Trophoblast cell (in vitro differentiated cells and primary cell): ENCODE data around the gene TCF7L1.

Experiments used
- DNase-seq, 2 donors: peaks; one replicate each; pipeline ENCODE4 v3.0.0-alpha.2; 2016
- H2AFZ ChIP-seq: 2 replicates; pipeline ENCODE4 v1.6.1; 2013; ENCODE audit warnings: low read length, moderate library complexity, mild to moderate bottlenecking; ENCODE audit not compliant: insufficient read depth, poor library complexity
- H2AK5ac ChIP-seq: 2 replicates; pipeline ENCODE4 v1.6.1; 2013; ENCODE audit warnings: mild to moderate bottlenecking, low read length
- H2BK120ac ChIP-seq: 2 replicates; pipeline ENCODE4 v1.6.1; 2013; ENCODE audit warnings: low read length, mild to moderate bottlenecking, moderate library complexity; ENCODE audit not compliant: insufficient read depth, poor library complexity
- H2BK12ac ChIP-seq: 2 replicates; pipeline ENCODE4 v1.6.1; 2013; ENCODE audit warnings: mild to moderate bottlenecking, low read length, moderate library complexity
- H2BK5ac ChIP-seq: 2 replicates; pipeline ENCODE4 v1.6.1; 2013; ENCODE audit warnings: low read length, low read depth, moderate library complexity, mild to moderate bottlenecking; ENCODE audit not compliant: poor library complexity
- H3K14ac ChIP-seq: 2 replicates; pipeline ENCODE4 v1.6.1; 2013; ENCODE audit warnings: mild to moderate bottlenecking, low read length
- H3K18ac ChIP-seq: 2 replicates; pipeline ENCODE4 v1.6.1; 2013; ENCODE audit warnings: mild to moderate bottlenecking, low read length
- H3K23ac ChIP-seq: 2 replicates; pipeline ENCODE4 v1.6.1; 2013; ENCODE audit warnings: low read length
- H3K27ac ChIP-seq: 2 replicates; pipeline ENCODE4 v1.5.1; 2013; ENCODE audit warnings: low read depth, mild to moderate bottlenecking, inconsistent platforms, low read length, moderate library complexity
- H3K27me3 ChIP-seq: 2 replicates; pipeline ENCODE4 v1.6.1; 2013; ENCODE audit warnings: inconsistent platforms, mild to moderate bottlenecking, low read length, moderate library complexity; ENCODE audit not compliant: insufficient read depth
- H3K36me3 ChIP-seq, 2 experiments: 1 replicate in 1 of 2; 2 replicates in 1 of 2; pipeline ENCODE4 v1.6.1; 2013; ENCODE audit warnings: low read length in 2 of 2, mild to moderate bottlenecking in 2 of 2, moderate library complexity in 1 of 2; ENCODE audit not compliant: insufficient read depth in 2 of 2, control insufficient read depth in 1 of 2
- H3K4ac ChIP-seq: 2 replicates; pipeline ENCODE4 v1.6.1; 2013; ENCODE audit warnings: low read depth, mild to moderate bottlenecking, low read length, moderate library complexity
- H3K4me1 ChIP-seq, 2 experiments: 1 replicate in 1 of 2; 2 replicates in 1 of 2; pipeline ENCODE4 v1.6.1; 2013; ENCODE audit warnings: low read length in 2 of 2, mild to moderate bottlenecking in 2 of 2, moderate library complexity in 1 of 2; ENCODE audit not compliant: insufficient read depth in 2 of 2, control insufficient read depth in 1 of 2
- H3K4me2 ChIP-seq: 2 replicates; pipeline ENCODE4 v1.6.1; 2013; ENCODE audit warnings: inconsistent platforms, mild to moderate bottlenecking, low read length, moderate library complexity
- H3K4me3 ChIP-seq: 2 replicates; pipeline ENCODE4 v1.5.1; 2013; ENCODE audit warnings: mild to moderate bottlenecking, low read depth, low read length, inconsistent platforms
- H3K79me1 ChIP-seq: one replicate; pipeline ENCODE4 v1.6.1; 2013; ENCODE audit warnings: low read length
- H3K79me2 ChIP-seq: 2 replicates; pipeline ENCODE4 v1.6.1; 2013; ENCODE audit warnings: low read length, mild to moderate bottlenecking; ENCODE audit not compliant: control insufficient read depth, insufficient read depth, poor library complexity
- H3K9ac ChIP-seq: 2 replicates; pipeline ENCODE4 v1.6.1; 2013; ENCODE audit warnings: mild to moderate bottlenecking, low read length
- H3K9me3 ChIP-seq: 2 replicates; pipeline ENCODE4 v1.6.1; 2013; ENCODE audit warnings: low read depth, mild to moderate bottlenecking, control low read depth, inconsistent platforms, low read length; ENCODE audit not compliant: insufficient read depth
- H4K12ac ChIP-seq: 2 replicates; pipeline ENCODE4 v1.6.1; 2013; ENCODE audit warnings: low read depth, mild to moderate bottlenecking, low read length, moderate library complexity
- H4K8ac ChIP-seq: 2 replicates; pipeline ENCODE4 v1.6.1; 2013; ENCODE audit warnings: low read depth, mild to moderate bottlenecking, low read length, moderate library complexity
- H4K91ac ChIP-seq: one replicate; pipeline ENCODE4 v1.6.1; 2013; ENCODE audit warnings: low read depth, mild to moderate bottlenecking, low read length, moderate library complexity
- WGBS: extraction: QIAGEN DNeasy Blood & Tissue Kit; methylation state at CpG from one replicate; pipeline ENCODE4 v1.1.7; 2013; ENCODE audit warnings: missing lambda C conversion rate; ENCODE audit not compliant: insufficient read length, insufficient coverage; ENCODE audit errors: extremely low coverage; 5-methylcytosine and 5-hydroxymethylcytosine counted together

TCF7L1 gene

GRCh38 chr2:85254540-85255300 lies 121.5 kb downstream of the TCF7L1 start:
- H3K79me1 ChIP-seq: peaks cover 34% of the 10 kb centered on the region
- H3K4me3 ChIP-seq: no peak overlapping the region
- H2BK5ac ChIP-seq: peak overlapping the region; percentile 78
- H3K27me3 ChIP-seq: no peaks in the 10 kb centered on the region
- H3K4me1 ChIP-seq: peaks cover 47 to 51% of the 10 kb centered on the region in 2 experiments
- H3K9me3 ChIP-seq: no peaks in the 10 kb centered on the region
- peak overlapping the region; percentile 89 for H2BK120ac ChIP-seq
- peak overlapping the region; percentile 40 for H2AFZ ChIP-seq
- H3K27ac ChIP-seq: peak overlapping the region; percentile 95
- peak overlapping the region; percentile 31 for H2BK12ac ChIP-seq
- no peak overlapping the region for H3K23ac ChIP-seq
- peak overlapping the region; percentile 70 for H4K91ac ChIP-seq
- no peak for DNase-seq
- no CpG with 5 or more reads among the region's 11 CpGs for WGBS
- peak overlapping the region; percentile 58 for H3K4me2 ChIP-seq
- peak overlapping the region; percentile 3 for H3K18ac ChIP-seq
- H3K14ac ChIP-seq: peak overlapping the region; percentile 47
- H3K4ac ChIP-seq: no peak overlapping the region
- H3K36me3 ChIP-seq: no peaks in the 10 kb centered on the region
- H4K8ac ChIP-seq: peak overlapping the region; percentile 21
- H4K12ac ChIP-seq: no peak overlapping the region
- peak overlapping the region; percentile 40 for H2AK5ac ChIP-seq
- H3K79me2 ChIP-seq: peaks cover 12% of the 10 kb centered on the region
- H3K9ac ChIP-seq: no peak overlapping the region

- H4K91ac ChIP-seq: peak overlapping the region; percentile 70
- H3K14ac ChIP-seq: peak overlapping the region; percentile 47
- no peaks in the 10 kb centered on the region for H3K36me3 ChIP-seq
- H2BK12ac ChIP-seq: peak overlapping the region; percentile 31
- no peak overlapping the region for H4K12ac ChIP-seq
- H2AFZ ChIP-seq: no peak overlapping the region
- peak overlapping the region; percentile 3 for H3K18ac ChIP-seq
- DNase-seq: no peak
- H3K27ac ChIP-seq: peak overlapping the region; percentile 95
- H3K79me2 ChIP-seq: peaks cover 12% of the 10 kb centered on the region
- H2BK5ac ChIP-seq: peak overlapping the region; percentile 78
- peaks cover 54 to 58% of the 10 kb centered on the region in 2 experiments for H3K4me1 ChIP-seq
- peaks cover 35% of the 10 kb centered on the region for H3K79me1 ChIP-seq
- peak overlapping the region; percentile 77 for H2AK5ac ChIP-seq
- H4K8ac ChIP-seq: peak overlapping the region; percentile 2
- H3K4me2 ChIP-seq: peak overlapping the region; percentile 58
- no peak overlapping the region for H3K9ac ChIP-seq
- no peak overlapping the region for H3K23ac ChIP-seq
- WGBS: no CpG with 5 or more reads among the region's 6 CpGs
- peak overlapping the region; percentile 24 for H3K4ac ChIP-seq
- H3K9me3 ChIP-seq: no peaks in the 10 kb centered on the region
- H3K4me3 ChIP-seq: no peak overlapping the region
- peak overlapping the region; percentile 89 for H2BK120ac ChIP-seq
- no peaks in the 10 kb centered on the region for H3K27me3 ChIP-seq
Observed at GRCh38 chr2:85255456-85255812, 122.2 kb downstream of the TCF7L1 start.

DNA sequence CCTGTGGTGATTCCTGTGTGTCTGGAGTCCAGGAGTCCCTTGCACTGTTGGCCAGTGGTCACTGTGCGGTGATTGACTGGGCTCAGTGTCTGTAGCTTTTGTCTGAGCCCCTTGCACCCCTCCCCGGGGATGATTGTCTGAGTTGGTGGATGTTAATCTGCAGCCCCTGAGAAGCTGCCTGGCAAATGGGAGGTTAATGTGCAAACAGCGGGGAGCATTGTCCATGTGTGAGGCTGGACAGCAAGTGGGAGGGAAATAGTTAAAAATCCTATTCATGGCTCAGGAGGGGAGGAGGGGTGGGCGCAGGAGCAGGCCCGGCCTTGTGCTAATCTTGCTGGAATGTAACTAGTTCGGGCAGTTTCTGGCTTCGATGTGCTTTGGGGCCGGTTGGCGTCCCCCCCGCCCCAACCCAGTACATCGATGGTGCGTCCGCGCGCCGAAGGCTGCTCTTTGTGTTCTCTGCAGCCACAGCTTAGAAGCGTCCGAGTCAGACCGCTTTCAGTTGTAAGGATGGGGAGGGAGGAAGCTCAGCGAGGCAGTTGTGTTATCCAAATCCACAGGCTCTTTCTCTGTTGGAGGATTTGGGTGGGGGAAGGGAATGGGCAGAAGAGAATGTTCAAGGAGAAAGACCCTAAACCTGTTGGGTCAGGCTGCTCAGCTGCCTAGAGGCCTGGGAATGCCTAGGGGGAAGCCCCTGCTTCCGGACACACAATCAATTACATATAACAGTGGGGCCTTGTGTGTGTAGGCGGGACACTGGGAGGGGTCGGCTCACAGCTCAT lies 122.8 kb downstream of the TCF7L1 start:
- H3K4ac ChIP-seq: peak overlapping the region; percentile 24
- peak overlapping the region; percentile 94 for H2BK5ac ChIP-seq
- peaks cover 54 to 58% of the 10 kb centered on the region in 2 experiments for H3K4me1 ChIP-seq
- peak overlapping the region; percentile 62 for H2BK12ac ChIP-seq
- H3K23ac ChIP-seq: no peak overlapping the region
- peak overlapping the region; percentile 91 for H4K91ac ChIP-seq
- peaks cover 35% of the 10 kb centered on the region for H3K79me1 ChIP-seq
- H3K79me2 ChIP-seq: peaks cover 12% of the 10 kb centered on the region
- peak overlapping the region; percentile 77 for H2AK5ac ChIP-seq
- peak overlapping the region; percentile 71 for H4K8ac ChIP-seq
- H3K9me3 ChIP-seq: no peaks in the 10 kb centered on the region
- H3K36me3 ChIP-seq: no peaks in the 10 kb centered on the region
- DNase-seq: peak in 1 of 2 donors; percentile 35
- no peak overlapping the region for H4K12ac ChIP-seq
- H3K27ac ChIP-seq: peak overlapping the region; percentile 97
- H3K27me3 ChIP-seq: no peaks in the 10 kb centered on the region
- H3K18ac ChIP-seq: peak overlapping the region; percentile 73
- no peak overlapping the region for H3K4me3 ChIP-seq
- H3K14ac ChIP-seq: peak overlapping the region; percentile 68
- H2BK120ac ChIP-seq: peak overlapping the region; percentile 95
- WGBS: no CpG with 5 or more reads among the region's 23 CpGs
- peak overlapping the region; percentile 47 for H2AFZ ChIP-seq
- peak overlapping the region; percentile 62 for H3K4me2 ChIP-seq
- H3K9ac ChIP-seq: no peak overlapping the region

DNA sequence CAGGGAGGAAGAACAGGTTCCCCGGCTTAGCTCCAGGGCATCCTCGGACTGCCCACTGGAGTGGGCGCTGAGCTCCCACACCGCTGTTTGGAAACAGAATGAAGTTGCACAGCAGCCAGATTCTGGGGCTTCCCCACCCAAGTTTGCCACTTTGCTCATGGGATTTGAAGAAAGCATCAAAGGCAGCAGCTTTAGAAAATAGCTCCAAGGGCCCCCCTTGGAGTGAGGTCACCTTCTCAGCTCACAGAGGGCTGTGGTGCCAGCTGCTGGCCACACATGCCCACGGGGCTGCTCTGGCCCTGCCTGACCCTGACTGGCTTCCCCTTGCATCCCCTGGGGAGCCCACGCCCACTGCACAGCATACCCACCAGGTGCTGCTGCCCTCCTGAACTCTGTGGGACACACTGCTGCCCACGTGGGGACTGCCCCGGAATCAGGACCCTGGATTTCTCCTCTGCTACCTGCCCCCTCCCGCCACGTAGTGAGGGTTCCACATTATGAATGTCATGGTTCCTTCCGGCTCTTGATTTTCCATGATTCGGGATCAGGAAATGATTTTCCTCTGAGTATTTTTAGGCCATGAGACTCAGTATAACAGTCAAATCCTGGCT lies 124.3 kb downstream of the TCF7L1 start:
- Histone ChIP-seq H2AFZ (no peak overlapping the region), H2BK120ac (peak overlapping the region; percentile 66), H3K4me3 (no peak overlapping the region), H3K4me2 (peak overlapping the region; percentile 24), H2AK5ac (peak overlapping the region; percentile 51), H4K8ac (peak overlapping the region; percentile 3), H3K4me1 (peaks cover 54 to 58% of the 10 kb centered on the region in 2 experiments), H3K79me1 (peaks cover 35% of the 10 kb centered on the region), H3K9me3 (no peaks in the 10 kb centered on the region), H3K4ac (peak overlapping the region; percentile 3), H4K91ac (peak overlapping the region; percentile 47), H3K23ac (no peak overlapping the region), H2BK12ac (peak overlapping the region; percentile 21), H3K14ac (peak overlapping the region; percentile 69), H3K79me2 (peaks cover 12% of the 10 kb centered on the region), H3K36me3 (no peaks in the 10 kb centered on the region), H3K27me3 (no peaks in the 10 kb centered on the region), H4K12ac (no peak overlapping the region), H2BK5ac (peak overlapping the region; percentile 13), H3K18ac (peak overlapping the region; percentile 44), H3K27ac (peak overlapping the region; percentile 13), H3K9ac (no peak overlapping the region)
- DNase-seq: peak; percentile 18 to 40
- WGBS: no CpG with 5 or more reads among the region's 12 CpGs
